GM18870 (cell line): ENCODE measurements around the gene XNDC1N.
"Not testable (repeated sequence)": the region's sequence is repeated elsewhere in the genome, so short reads cannot be mapped to it uniquely, and the experiment has no call there.

Experiments
- ATAC-seq: cut with Tn5 transposase; IDR thresholded peaks from one replicate; pipeline ENCODE4 v1.9.1; 2021; ENCODE audit warnings: moderate library complexity; ENCODE audit not compliant: unreplicated experiment

Gene XNDC1N

DNA sequence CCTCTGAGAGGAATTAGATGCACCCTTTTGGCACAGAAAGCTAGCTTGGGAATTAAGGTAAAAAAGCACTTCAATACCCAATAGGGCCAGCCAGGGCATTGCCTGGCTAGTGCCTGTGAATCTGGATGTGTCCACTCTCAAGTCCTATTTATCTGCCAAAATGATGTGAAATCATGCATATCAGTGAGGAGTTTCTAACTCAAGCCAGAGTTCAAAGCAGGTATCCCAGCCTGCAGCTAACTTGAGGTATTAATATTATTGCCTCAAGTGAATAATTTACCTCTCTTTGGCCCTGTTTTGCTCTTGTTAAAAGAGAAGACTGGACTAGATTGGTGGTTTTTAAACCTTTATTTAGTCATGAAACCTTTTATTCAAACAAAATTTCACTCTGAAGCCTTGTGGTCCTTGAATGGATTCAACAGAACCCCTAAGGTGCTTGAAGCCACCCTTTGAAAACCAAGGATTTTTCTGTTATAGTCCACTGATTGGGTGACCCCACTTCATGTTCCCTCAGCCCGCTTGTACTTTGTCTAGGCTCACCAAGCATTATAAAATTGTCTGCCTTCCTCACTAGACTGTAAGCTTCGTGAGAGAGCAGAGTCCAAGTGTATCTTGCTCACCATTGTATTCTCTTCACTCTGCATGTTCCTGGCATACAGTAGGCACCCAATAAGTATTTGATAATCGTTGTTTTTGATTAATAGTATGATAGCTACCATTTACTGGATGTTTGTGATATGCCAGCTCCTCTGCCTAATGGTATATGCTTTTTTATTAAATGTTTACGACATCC is 4.9 kb upstream of the XNDC1N start:
- ATAC-seq = no peak

GRCh38 chr11:71931245-71931602 is 2.8 kb upstream of the XNDC1N start:
- no peak for ATAC-seq

DNA sequence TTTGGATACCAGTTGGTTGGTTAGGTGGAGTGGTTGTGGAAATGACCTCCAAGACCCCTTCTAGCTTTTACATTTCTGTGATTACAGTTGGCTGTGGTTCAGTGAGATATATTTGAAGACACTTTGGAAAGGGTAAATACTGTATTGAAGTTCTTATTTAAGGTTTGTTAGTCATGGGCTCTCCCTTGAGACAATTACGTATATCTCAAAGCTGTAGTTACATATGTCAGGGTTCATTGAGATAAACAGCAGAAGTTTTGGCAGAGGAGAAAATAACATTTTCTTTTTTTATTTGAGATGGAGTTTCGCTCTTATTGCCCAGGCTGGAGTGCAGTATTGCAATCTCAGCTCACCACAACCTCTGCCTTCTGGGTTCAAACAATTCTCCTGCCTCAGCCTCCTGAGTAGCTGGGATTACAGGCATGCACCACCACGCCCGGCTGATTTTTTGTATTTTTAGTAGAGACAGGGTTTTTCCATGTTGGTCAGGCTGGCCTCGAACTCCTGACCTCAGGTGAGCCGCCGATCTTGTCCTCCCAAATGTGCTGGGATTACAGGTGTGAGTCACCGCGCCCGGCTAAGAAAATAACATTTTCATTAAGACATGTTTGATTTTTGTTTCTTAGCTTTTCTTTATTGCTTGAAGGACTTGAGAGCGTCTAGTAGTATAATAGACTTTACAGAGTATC is 2.3 kb upstream of the XNDC1N start:
- ATAC-seq = no peak

DNA sequence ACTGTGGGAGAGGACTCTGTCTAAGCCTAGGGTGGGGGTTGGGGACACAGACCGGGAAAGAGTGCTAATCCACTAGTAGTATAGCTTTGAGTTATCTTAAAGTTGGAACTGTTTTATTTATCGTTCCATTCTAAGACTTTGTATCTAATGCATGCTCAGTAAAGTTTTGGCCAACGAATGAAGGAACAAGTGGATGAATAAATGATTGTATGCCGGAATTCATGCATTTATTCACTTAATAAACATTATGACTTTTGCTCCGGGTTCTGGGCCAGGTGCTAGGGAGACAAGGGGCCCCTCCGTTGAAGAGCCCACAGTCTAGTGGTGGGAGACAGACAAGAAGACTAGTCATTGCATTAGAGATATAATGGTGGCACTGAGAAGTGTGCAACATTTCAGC is 1.1 kb upstream of the XNDC1N start:
- ATAC-seq = no peak

DNA sequence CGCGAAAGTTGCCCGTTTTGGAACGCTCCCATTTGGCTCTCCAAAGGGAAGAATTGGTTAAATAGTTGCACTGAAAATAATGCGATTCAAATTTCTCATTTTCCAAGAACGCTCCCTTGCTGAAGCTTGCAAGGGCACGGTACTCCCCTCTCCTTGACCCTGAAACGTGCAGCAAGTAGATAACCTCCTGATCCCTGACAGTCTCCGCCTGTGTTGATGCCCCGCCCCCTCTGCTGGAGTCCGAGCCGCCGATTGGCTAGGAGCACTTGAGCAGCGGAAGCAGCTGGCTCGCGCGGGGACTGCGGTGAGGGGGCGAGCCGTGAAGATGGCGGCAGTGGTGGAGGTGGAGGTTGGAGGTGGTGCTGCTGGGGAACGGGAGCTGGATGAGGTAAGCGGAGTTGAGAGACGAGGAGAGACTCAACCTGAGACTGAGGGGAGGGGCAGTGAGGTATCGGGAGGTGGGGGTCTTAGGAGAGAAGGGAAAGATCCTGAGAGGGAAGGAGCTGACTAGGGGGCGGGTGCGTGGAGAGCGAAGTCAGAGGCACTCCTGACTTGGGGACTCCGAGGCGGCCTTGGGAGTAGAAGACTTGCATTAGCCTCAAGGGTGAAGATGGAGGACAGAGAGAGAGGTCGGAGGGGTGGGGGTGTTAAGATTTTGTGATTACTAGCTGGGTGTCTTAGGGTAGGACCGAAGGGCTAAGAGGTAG is 496 bp upstream of the XNDC1N start, which contains the start of gene RNF121:
TSS of gene RNF121 (plus strand) at position 310 of the 707 bp plus-strand sequence. CDS start at position 326, 16 bp downstream.
- ATAC-seq = peak; percentile 70

DNA sequence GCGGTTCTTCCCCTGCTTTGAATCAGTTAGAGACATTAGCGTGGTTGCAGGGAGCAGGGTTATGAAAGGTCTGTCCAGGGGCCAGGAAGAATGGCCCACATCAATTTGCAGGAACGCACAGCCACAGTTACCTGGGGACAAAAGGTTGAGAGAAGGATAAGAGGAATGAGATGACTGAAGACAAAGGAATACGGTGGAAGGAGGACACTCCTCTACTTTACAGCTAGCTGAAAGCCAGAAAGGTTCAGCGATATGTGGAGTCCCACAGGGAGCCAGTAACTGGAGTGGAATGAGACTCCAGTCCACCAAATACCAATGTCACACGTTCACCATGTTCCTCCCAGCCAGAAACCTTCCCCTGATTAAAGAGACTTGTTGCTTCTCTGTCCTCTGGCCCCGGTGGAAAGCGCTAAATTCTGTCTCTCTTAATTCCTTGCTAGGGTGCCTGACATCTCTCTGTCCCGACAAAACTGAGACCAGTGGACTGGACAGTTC is 10.7 kb downstream of the XNDC1N start:
- ATAC-seq = no peak

GRCh38 chr11:71914617-71915189 is 13.7 kb downstream of the XNDC1N start:
- no peak for ATAC-seq

GRCh38 chr11:71913756-71914526 is 14.5 kb downstream of the XNDC1N start:
- ATAC-seq = no peak

GRCh38 chr11:71911986-71912340 is 16.4 kb downstream of the XNDC1N start:
- not testable (repeated sequence) for ATAC-seq

GRCh38 chr11:71911321-71911985 is 16.9 kb downstream of the XNDC1N start:
- ATAC-seq = not testable (repeated sequence)

DNA sequence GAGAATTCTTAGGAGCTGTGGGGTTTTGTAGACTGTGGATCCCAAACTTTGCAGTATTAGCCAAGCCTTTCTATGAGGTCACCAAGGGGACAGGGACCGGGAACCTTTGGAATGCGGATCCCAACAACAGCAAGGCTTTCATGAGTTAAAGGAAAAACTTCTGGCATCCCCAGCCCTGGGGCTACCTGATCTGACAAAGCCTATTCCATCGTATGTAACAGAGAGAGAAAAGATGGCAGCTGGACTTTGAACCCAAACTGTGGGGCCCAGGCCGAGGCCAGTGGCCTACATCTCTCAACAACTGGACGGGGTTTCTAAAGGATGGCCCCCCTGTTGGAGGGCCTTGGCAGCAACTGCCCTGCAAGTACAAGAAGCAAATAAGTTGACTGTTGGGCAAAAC is 17.6 kb downstream of the XNDC1N start:
- not testable (repeated sequence) for ATAC-seq

GRCh38 chr11:71908218-71908617 is 20.2 kb downstream of the XNDC1N start:
- no peak for ATAC-seq

- ATAC-seq = not testable (repeated sequence)
Measured at GRCh38 chr11:71901137-71901536, 27.3 kb downstream of the XNDC1N start.

- ATAC-seq = no peak
Measured at GRCh38 chr11:71895961-71896360, 32.4 kb downstream of the XNDC1N start.

GRCh38 chr11:71889181-71889872 is 39.1 kb downstream of the XNDC1N start:
- ATAC-seq = not testable (repeated sequence)

- ATAC-seq = not testable (repeated sequence)
Measured at GRCh38 chr11:71888335-71889010, 39.9 kb downstream of the XNDC1N start.

DNA sequence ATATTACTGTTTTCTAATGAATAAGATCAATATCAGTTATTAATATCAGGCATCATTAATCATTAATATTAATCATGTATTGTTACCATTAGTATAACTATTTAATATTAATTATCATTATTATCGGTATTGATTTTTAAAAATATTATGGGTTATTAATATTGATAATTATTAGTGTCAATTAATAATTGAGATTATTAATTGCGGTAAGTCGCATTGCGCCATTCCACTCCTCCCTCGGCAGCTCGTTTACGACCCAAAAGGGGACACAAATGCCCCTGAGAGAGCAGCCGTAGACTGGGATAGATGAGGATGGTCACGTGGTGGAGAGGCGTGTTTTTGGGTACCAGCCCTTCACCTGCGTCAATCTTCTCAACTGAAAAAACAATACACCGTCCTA is 42.6 kb downstream of the XNDC1N start:
- not testable (repeated sequence) for ATAC-seq
